Occipital lobe (tissue), 2 donors: Measurements from ENCODE around the gene KANSL1. TPM values are rescaled to one million over a fixed set of nuclear protein-coding genes. Genes with fewer than 3 reads are reported as not detected.
A peak's percentile ranks its signal among the peaks of the same experiment; 100 is the strongest.

Experiments
- DNase-seq: peaks from one replicate; lab custom pipeline; 2025; lab: John Stamatoyannopoulos, UW
- total RNA-seq: library from RNA; depleted of rRNA; stranded (reverse); fragments of >200 nt; gene quantifications from one replicate; pipeline ENCODE4 v1.2.3, GENCODE V29; 2014

Gene KANSL1
- total RNA-seq, 1 donor from 2014 or later: 116 TPM

GRCh38 chr17:46042246-46042645 lies 151.0 kb downstream of the KANSL1 start:
- no peak for DNase-seq

GRCh38 chr17:46039592-46040186 lies 153.5 kb downstream of the KANSL1 start:
- no peak for DNase-seq

- no peak for DNase-seq
Measured at GRCh38 chr17:46038937-46039336, 154.3 kb downstream of the KANSL1 start.

- peak; percentile 49 for DNase-seq
Measured at GRCh38 chr17:46038414-46038813, 154.8 kb downstream of the KANSL1 start.

- DNase-seq: no peak
Measured at GRCh38 chr17:46037722-46038255, 155.4 kb downstream of the KANSL1 start.

GRCh38 chr17:46036491-46036890 lies 156.7 kb downstream of the KANSL1 start:
- DNase-seq: no peak

- DNase-seq: no peak
Measured at GRCh38 chr17:46035112-46035818, 158.0 kb downstream of the KANSL1 start.

- no peak for DNase-seq
Measured at GRCh38 chr17:46033392-46033791, 159.8 kb downstream of the KANSL1 start.

GRCh38 chr17:46032909-46033308 lies 160.3 kb downstream of the KANSL1 start:
- no peak for DNase-seq

GRCh38 chr17:46031920-46032319 lies 161.3 kb downstream of the KANSL1 start:
- no peak for DNase-seq

- no peak for DNase-seq
Measured at GRCh38 chr17:46031440-46031839, 161.8 kb downstream of the KANSL1 start.

GRCh38 chr17:46030752-46031151 lies 162.5 kb downstream of the KANSL1 start:
- no peak for DNase-seq

GRCh38 chr17:46029627-46030026 lies 163.6 kb downstream of the KANSL1 start:
- DNase-seq: no peak

- DNase-seq: no peak
Measured at GRCh38 chr17:46028981-46029565, 164.2 kb downstream of the KANSL1 start.

- no peak for DNase-seq
Measured at GRCh38 chr17:46028374-46028773, 164.9 kb downstream of the KANSL1 start.

GRCh38 chr17:46027976-46028325 lies 165.3 kb downstream of the KANSL1 start:
- no peak for DNase-seq

GRCh38 chr17:46027048-46027975 lies 165.9 kb downstream of the KANSL1 start:
- DNase-seq: no peak

- no peak for DNase-seq
Measured at GRCh38 chr17:46026166-46027047, 166.8 kb downstream of the KANSL1 start.

GRCh38 chr17:46025510-46026165 lies 167.6 kb downstream of the KANSL1 start:
- DNase-seq: no peak

GRCh38 chr17:46025060-46025459 lies 168.2 kb downstream of the KANSL1 start:
- DNase-seq: no peak
